IPS-18c (cell line): ENCODE measurements around the gene TMSB15A.
"Not testable (repeated sequence)": the region's sequence is repeated elsewhere in the genome, so short reads cannot be mapped to it uniquely, and the experiment has no call there.

Source experiments
- H3K4me3 ChIP-seq: 2 replicates; pipeline ENCODE4 v1.7.0; 2013; ENCODE audit warnings: low read depth, mild to moderate bottlenecking, low read length, moderate library complexity; ENCODE audit not compliant: insufficient read depth
- H3K9me3 ChIP-seq: one replicate; pipeline ENCODE4 v1.6.1; 2013; ENCODE audit warnings: mild to moderate bottlenecking, low read length, moderate library complexity; ENCODE audit not compliant: control insufficient read depth, insufficient read depth

TMSB15A gene

DNA sequence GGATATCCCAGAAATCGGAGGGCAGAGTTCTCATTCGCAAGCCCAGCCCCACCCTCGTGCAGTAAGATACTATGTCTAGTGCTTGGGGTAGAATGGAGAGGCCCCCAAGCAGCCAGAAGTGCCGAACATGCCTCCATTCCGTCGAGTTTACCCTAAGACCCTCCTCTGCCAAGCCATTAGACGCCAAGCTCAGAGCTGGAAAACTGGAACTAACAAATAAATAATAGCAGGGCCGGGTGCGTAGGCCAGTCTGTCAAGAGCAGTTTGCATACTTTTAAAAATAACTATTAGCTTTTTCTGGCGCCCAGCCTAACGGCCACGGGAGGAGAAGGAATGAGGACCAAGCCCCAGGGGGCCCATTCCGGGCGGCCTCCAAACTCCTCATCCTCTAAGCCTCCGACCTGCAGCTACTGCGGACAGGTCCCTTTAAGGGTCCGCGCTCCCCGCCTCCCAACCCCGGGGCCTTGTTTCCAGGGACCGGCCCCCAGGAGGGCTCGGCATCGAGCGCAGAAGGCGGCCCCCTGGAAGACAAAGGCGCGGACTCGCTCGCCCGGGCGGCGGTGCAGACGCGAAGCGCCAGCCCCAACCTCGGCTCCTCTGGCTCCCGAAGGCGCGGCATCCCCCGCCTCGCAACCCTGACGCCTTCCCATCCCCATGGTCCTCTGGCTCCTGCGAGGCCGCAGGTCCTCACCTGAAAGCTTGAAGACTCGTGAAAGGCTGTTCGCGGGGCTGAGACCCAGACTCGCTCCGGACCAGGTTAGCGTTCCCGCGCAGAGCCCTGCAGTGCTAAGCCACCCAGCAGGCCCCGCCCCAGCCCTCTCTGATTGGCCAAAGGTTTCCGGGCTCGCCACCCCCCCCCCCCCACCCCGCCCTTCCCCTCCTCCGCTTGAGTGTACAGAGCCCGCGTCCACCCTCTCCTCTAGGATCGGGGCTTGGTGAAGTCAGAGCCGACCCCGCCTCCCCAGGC is at the start of gene TMSB15A:
TSS of gene TMSB15A (minus strand) at position 765 of the 967 bp plus-strand sequence.
- no peaks in the 10 kb centered on the region for H3K9me3 ChIP-seq
- peak within 1 kb of the TSS; percentile 55 for H3K4me3 ChIP-seq

GRCh38 chrX:102560423-102561068 is 44.0 kb upstream of the TMSB15A start:
- no peaks in the 10 kb centered on the region for H3K9me3 ChIP-seq

DNA sequence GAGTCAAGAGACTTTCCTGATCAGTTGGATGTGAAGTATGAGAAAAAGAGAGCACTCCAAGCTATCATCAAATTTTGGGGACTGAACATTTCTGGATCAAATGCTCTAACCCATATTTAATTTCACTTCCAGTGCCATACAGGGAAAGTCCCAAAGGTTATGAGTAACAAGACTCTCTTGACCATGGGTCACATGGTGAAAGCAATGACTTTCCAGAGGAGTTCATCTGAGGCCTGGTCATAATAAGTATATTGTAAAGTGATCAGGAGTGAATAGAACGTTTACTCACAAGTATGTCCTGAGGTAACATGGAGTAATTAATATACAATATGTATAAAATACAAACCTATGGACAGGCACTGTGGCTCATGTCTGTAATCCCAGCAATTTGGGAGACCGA is 42.1 kb upstream of the TMSB15A start:
- no peak overlapping the region for H3K4me3 ChIP-seq
- H3K9me3 ChIP-seq: no peaks in the 10 kb centered on the region

More at GRCh38 chrX:102560423-102561068, 44.0 kb upstream of the TMSB15A start:
- no peak overlapping the region for H3K4me3 ChIP-seq

DNA sequence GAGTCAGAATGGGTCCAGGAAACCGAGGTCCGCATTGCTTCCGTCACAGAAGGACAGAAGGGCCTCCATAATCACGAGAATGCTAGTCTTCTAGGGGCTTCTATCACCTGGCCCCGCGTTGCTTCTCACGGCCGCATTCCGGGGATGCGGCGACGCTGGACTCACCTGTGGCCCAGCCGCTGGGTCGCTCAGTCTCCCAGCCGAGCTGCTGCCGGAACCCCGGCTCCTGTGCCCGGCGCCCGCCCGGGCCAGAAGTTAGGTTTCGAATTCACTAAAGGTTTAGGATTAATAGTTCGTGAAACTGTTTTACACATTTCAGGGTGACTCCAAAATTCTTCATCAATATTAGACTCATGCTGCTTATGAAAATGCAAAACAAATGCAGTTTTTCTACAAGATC is 31.7 kb upstream of the TMSB15A start:
- no peaks in the 10 kb centered on the region for H3K9me3 ChIP-seq
- no peak overlapping the region for H3K4me3 ChIP-seq

DNA sequence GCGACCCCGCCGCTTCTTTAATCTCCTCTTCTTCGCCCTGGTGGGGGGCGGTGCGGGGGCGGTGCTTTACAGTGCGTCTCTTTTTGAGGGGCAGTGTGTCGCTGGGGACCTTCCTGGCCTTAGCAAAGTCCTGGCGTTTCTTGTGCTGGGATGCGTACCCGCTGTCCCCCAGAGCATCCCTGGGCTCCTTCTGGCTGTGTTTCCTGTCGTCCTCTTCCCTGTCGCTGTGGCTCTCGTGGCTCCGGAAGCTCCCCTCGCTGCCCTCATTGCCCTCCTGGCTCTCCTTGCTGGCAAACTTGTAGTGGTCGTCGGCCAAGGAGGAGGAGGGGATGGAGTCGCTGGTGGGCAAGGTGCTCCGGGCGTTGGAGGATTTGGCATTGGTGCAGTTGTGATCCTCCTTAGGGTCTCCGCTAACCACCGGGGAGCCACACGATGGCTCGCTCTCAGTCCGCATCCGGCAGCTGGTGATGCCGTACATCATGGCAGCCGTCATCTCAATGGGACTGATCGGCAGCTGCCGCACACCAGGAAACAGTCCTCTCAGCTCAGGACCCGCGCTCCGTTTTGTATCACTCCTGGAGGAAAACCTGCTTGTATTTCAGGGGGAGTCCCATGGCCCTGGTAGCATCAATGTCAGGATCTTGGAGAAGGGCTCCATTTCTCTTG is 30.4 kb upstream of the TMSB15A start:
- Histone ChIP-seq H3K4me3 (peak overlapping the region; percentile 28; the same call in 1 of the 2 replicates), H3K9me3 (no peaks in the 10 kb centered on the region)

GRCh38 chrX:102546175-102546574 is 29.6 kb upstream of the TMSB15A start:
- H3K4me3 ChIP-seq, H3K9me3 ChIP-seq: not testable (repeated sequence)

DNA sequence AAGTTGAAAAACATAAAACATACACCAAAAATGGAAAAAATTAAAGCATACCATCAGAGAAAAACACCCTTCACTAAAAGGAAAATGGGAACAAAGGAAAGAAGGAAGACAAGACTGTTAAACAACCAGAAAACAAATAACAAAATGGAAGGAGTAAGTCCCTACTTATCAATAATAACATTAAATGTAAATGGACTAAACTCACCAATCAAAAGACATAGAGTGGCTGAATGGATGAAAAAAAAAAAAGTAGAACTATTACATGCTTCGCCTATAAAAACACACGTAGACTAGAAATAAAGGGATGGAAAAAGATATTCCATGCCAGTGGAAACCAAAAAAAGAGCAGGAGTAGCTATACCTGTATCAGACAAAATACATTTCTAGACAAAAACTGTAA is 19.4 kb upstream of the TMSB15A start:
- Histone ChIP-seq H3K4me3 (no peak overlapping the region), H3K9me3 (no peaks in the 10 kb centered on the region)

- H3K4me3 ChIP-seq: no peak overlapping the region
These were observed 787 bp upstream of the TMSB15A start for GRCh38 chrX:102517326-102517725.

GRCh38 chrX:102514536-102514935 is 2.0 kb downstream of the TMSB15A start:
- no peak overlapping the region for H3K4me3 ChIP-seq
- no peaks in the 10 kb centered on the region for H3K9me3 ChIP-seq

More at GRCh38 chrX:102517326-102517725, 787 bp upstream of the TMSB15A start:
- H3K9me3 ChIP-seq: no peaks in the 10 kb centered on the region

- H3K4me3 ChIP-seq: no peak overlapping the region
- H3K9me3 ChIP-seq: peaks cover 13% of the 10 kb centered on the region
These were observed 17.8 kb downstream of the TMSB15A start for GRCh38 chrX:102498732-102499131.

- Histone ChIP-seq H3K4me3 (no peak overlapping the region), H3K9me3 (no peaks in the 10 kb centered on the region)
These were observed 24.8 kb downstream of the TMSB15A start for GRCh38 chrX:102491766-102492165.

DNA sequence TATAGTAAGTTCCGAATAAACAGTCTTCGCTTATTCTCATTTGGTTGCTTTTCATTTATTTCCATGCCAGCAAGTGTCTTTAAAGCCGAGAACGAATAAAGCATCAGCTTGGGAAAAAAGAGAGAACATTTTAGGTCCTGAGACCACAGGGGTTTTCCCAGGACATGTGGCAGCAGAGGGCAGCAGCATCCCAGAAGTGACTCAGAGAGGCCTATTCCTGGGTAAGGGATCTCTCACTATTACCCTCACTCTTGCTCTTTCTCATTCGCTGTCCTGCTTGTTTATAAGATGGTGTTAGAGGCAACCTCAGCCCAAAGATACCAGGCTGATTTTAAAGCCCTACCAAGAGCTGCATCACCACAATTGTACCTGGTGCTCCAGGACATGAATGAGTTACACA is 37.8 kb downstream of the TMSB15A start:
- not testable (repeated sequence) for H3K4me3 ChIP-seq, H3K9me3 ChIP-seq

DNA sequence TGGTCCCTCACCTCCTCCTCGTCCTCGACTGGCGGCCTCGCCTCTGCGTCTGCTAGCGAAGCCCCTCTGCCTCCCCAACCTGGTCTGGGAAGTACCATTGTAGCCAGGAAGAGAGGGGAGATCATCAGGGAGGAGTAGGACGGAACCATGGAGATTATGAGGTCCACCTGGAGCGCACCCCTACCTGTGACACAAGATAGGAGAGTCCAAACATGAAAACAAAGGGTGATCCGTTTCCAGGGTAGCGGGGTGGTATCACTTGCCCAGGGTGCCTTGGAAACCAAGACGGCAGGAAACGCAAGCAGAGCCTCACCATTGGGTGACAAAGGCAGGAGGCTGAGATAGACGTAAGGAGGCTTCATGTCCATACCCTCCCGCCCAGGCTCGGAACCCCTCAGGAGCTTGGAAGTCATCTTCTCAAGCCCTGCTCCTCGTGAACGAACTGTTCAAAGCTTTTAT is 44.7 kb downstream of the TMSB15A start, which contains the start of gene TCP11X2:
TSS of gene TCP11X2 (minus strand) at position 51 of the 459 bp plus-strand sequence.
- not testable (repeated sequence) for H3K4me3 ChIP-seq, H3K9me3 ChIP-seq

DNA sequence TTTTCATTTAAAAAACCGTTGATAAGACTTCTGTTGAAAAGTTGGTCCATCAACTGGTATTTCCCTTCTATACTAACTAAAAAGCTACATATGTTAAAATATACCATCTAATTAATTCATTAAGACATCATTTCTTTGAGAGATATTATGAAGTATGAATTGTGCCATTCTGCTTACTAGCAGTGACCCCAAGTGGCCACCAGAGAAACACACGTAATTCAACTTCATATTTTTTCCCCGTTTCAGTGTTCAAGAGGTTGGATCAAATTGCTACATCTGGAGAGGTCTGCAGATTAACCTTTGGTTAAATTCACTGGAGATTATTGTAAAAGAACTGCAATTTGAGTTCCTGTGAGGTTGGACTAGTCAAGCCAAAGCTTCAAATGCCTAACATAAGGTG is 46.3 kb downstream of the TMSB15A start:
- H3K4me3 ChIP-seq, H3K9me3 ChIP-seq: not testable (repeated sequence)
